Hematopoietic multipotent progenitor cell treated with erythropoietin and hydrocortisone succinate and interleukin-3 and kit ligand, for 4 days (in vitro differentiated cells): ENCODE measurements around the gene HHLA2.
"Not testable (repeated sequence)": the region's sequence is repeated elsewhere in the genome, so short reads cannot be mapped to it uniquely, and the experiment has no call there.

ENCODE experiments used
- DNase-seq: peaks from one replicate; pipeline ENCODE4 v3.0.0-alpha.2; 2015

HHLA2 gene

DNA sequence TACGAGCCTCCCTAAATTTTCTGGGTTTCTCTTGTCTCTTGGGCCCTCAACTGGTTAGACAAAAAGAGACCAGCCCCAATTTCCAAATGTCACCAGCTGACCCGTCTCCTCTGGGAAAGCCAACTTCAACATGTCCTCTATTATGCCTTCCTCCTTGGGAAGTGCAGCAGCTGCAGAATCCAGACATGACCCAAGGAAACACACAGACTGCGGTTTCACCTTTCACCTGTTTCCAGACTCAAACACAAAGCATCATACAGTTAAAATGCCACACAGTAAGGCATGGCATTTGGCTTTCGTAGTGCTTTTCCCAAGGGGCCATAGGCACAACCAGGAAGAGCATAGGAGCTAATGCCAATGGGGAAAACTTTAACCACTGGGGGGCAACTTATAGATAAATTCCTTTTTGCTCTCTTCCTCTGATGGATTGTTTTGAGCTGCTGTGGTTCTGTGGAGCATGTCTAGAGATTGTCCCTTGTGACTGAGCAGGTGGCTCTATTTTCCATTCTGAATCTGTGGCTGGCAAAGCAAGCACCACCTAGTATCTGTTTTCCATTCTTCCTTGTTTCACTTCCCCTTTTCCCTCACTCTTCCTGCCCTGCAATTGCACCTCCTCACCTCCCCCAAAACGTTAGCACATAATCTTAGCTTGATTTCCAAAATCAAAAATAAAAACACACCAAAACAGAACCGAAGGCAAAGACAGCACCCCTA, 49.3 kb downstream of the HHLA2 start:
- no peak for DNase-seq

- peak; percentile 44 for DNase-seq
These were observed 50.2 kb downstream of the HHLA2 start for GRCh38 chr3:108346301-108347227.

- no peak for DNase-seq
These were observed 55.8 kb downstream of the HHLA2 start for GRCh38 chr3:108352176-108352575.

- no peak for DNase-seq
These were observed 58.2 kb downstream of the HHLA2 start for GRCh38 chr3:108354562-108354961.

GRCh38 chr3:108357042-108357441, 60.7 kb downstream of the HHLA2 start:
- DNase-seq, result no peak

GRCh38 chr3:108359011-108359410, 62.7 kb downstream of the HHLA2 start:
- no peak for DNase-seq

DNA sequence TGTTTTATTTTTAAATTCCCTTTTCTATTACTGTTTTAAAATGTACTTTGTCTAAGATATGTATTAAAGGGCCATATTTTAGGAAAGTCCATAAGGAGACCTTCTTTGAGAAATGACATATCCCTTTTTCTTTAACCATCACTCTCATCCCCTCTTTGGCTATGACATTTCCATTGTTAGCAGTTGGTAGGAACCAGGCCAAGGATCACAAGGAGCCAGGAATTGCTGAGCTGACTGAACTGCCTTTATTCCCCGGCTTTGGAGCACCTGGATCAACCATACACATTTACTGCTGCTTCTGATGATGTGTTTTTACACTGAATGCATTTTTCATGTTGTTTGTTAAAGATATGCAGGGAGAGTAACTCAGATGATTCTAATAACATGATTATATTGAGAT, 79.7 kb downstream of the HHLA2 start:
- DNase-seq, result no peak

- DNase-seq, result no peak
These were observed 81.0 kb downstream of the HHLA2 start for GRCh38 chr3:108377384-108377783.

DNA sequence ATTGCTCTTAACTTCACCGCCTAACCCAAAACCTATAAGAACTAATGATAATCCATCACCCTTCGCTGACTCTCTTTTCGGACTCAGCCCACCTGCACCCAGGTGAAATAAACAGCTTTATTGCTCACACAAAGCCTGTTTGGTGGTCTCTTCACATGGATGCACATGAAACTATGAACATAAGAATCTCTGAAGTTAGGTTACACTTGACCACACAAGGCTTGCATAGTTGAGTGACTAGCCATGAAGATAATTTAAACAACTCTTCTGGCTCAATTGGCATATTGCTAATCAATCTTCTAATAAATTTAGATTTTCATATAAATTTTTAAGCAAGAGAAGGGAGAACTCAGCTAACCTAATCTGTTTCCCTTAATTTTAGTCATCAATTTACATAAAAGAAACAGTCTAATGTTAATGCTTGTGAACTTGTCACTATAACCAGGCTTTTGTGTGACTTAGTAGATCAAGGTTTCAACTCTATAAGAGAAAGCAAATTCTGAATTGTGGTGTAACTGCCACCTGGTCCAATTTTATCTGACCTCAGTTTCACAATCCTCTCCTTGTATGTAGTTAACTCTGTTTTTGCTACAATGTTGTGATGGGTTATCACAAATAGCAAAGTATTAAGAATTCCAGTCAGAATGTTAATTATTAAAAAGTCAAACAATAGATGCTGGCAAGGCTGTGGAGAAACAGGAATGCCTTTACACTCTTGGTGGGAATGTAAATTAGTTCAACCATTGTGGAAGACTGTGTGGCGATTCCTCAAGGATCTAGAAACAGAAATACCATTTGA, 82.0 kb downstream of the HHLA2 start:
- no peak for DNase-seq

- not testable (repeated sequence) for DNase-seq
These were observed 82.6 kb downstream of the HHLA2 start for GRCh38 chr3:108378952-108379342.

DNA sequence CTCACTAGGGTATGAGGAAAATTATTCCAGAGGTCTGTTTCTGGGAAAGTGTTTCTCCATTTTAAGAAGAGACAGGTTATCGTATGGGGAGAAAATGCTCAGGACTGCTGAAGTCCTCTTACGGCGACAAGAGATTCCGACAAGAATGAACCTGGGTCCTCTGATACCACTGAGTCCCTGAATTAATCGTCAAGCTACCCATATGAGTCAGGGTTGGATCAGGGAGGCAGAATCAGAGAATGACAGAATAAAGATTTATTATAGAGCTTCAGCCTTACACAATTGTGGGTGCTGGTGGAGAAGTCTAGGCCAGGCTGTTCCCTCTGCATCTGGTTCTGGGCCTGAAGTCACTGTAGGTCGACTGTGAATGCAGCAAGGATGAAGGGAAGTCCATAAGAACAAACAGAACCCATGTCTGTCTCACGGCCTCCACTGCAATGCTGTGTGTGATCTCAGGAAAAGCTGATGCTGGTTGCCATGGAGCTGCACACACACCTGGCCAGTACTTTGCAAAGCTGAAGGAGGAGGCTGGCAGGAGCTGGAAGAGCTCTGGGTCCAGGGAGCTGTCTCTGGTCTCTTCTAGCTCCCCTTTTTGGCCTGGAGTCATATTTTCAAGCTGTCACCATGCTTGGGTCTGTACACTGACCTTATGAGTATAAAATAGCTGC, 83.9 kb downstream of the HHLA2 start:
- DNase-seq, result no peak

DNA sequence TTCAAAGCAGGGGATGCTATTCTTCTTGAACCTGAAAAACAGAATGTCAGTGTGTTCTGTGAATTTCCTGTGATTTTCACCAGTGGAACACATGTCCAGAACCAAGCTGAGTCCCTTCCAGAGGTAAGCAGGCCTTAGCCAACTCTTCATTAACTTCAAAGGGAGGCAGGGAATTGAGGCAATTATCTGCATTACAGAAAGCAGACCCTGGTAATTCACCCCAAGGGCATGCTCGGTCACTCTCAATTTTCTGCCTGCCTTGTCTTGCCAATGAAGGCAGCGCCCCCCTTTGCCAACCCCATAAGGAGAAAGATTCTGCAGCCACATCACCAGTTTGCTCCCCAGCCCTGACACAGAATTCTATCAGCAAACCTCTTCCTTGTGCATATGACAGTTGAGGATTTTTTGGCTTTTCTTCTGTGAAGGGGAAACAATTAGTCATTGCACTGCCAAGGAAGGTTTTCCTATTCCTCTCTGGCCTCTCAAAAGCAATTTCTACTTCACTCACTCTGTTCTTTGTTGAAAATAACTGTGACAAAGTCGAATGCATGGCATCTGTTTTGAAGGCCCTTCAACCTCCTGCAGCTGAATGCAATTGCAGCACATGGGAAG, 85.3 kb downstream of the HHLA2 start:
- DNase-seq, result no peak

- no peak for DNase-seq
These were observed 87.0 kb downstream of the HHLA2 start for GRCh38 chr3:108383306-108383705.

DNA sequence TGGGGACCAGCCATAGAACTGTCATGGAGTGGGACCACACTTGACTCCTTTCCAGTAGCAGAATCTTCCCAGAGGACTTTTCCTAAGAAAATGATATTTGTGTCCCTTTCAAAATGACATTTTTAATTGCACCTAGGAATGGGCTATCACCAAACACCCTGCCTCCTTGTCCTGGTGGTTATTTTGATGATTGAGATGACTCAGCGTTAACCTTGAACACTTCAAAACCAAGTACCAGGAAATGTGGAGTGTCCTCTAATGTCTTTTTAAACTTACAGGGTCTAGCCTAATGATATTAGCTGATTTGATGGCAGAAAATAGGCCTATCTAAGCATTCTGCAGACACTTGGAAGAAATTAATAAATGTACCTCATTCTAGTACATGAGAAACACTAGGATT, 90.7 kb downstream of the HHLA2 start:
- peak; percentile 16 for DNase-seq

- DNase-seq, result no peak
These were observed 92.1 kb downstream of the HHLA2 start for GRCh38 chr3:108388136-108389132.

DNA sequence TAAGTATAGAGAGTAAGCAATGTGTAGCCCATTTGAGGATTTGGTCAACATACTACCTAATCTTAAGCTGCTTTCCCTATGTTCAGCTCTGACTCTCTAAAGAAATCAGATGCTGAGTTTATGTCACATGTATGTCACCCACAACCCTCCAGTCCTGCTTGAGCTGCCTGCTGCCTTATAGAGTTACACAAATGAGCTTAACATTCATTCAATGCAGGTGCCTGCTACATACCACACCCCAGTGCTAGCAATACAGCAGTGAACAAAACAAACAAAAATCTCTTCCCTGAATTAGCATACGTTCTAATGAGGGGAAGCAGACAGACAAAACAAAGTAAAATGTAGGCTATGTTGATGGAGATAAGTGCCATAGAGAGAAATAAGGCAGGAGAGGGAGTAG, 93.0 kb downstream of the HHLA2 start:
- DNase-seq, result no peak

GRCh38 chr3:108391917-108392593, 95.7 kb downstream of the HHLA2 start:
- DNase-seq, result no peak

DNA sequence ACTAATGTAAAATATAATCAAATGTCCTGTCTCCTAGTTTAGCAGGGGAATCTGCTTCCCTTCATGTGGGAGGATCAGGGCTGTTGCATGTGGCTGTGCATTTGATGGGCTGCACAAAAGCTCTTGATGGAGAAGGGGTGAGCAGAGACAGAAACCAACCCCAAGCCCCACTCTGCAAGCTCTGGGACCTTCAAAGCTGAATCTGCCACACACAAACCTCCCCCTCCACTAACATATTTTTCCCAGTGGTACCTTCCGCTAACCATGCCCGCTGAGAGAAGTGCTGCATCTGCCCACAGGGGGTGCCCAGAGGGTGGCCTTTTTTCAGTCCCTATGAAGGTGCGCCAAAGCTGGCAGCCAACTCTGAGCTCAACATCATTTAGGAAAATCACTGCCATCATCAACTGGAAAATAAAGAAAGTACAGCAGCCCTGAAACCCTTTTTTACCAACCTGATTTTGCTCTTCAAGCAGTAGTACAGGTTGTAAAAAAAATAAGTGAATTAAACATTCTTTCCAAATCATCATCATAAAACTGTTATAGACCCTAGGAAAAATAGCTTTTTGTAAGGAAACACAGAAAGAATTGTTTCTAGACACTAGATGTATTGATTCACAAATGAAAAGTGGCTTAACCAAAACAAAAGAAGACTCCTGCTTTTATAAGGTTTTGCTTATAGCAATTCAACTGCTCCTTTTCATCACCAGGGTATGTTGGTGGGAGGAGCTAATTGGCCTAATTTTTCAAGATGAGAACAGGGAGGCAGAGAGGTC, 97.0 kb downstream of the HHLA2 start:
- no peak for DNase-seq

DNA sequence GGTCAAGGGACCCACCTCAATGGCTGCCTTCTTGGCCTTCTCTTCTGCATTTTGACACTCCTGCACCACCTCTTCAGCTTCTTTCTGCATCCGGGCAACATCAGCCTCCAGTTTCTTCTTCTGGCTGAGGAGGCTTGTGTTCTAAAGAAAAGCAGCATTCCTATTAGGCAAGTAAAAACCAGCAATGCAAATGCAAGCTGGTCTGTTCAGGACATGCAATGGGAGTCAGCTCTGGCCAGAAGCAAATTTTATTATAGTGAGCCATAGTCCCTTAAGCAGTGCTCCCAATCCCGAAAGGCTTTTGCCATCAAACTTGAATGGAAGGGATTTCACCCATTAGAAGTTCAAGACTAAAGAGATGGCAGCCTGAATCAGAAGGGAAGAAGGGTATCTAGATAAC, 97.7 kb downstream of the HHLA2 start:
- no peak for DNase-seq

DNA sequence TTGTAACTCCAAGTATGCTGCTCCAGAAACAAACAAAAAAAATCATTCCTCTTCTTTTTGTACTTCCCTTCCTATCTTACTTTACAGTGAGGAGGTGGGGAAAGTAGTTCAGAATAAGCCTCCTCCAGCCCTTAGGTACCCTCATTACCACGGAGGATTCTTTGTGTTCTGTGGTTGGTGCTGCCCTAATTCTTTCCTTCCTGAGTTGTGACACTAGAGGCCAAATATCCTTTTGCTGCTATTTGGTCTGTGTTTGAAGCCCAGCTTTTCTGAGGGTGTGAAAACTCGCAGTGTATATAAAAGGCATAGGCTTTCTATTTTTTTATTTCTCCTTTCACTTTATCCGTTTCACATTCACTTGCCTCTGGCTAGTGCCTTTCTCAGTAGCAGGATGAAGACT, 98.2 kb downstream of the HHLA2 start:
- DNase-seq, result peak; percentile 9
